Esophagus squamous epithelium (tissue), 4 donors: ENCODE measurements around the gene SRRM2.

Experiments
- POLR2A ChIP-seq, 4 donors: fragments of 450-650 bp; IDR thresholded peaks; one replicate each; pipeline ENCODE4 v1.6.1; 2017; ENCODE audit warnings: antibody characterized with exemption in 4 of 4, mild to moderate bottlenecking in 4 of 4, moderate library complexity in 3 of 4
- TF ChIP-seq, protein P1 (sequence below), 6 experiments: fragments of 450-650 bp in 4 of 6; fragments of 200-600 bp in 2 of 6; sonication (generic) in 2 of 6; IDR thresholded peaks; one replicate each; pipeline ENCODE4 v1.5.1; 2016 to 2019; ENCODE audit warnings: antibody characterized with exemption in 6 of 6, mild to moderate bottlenecking in 4 of 6, moderate library complexity in 4 of 6

DNA sequence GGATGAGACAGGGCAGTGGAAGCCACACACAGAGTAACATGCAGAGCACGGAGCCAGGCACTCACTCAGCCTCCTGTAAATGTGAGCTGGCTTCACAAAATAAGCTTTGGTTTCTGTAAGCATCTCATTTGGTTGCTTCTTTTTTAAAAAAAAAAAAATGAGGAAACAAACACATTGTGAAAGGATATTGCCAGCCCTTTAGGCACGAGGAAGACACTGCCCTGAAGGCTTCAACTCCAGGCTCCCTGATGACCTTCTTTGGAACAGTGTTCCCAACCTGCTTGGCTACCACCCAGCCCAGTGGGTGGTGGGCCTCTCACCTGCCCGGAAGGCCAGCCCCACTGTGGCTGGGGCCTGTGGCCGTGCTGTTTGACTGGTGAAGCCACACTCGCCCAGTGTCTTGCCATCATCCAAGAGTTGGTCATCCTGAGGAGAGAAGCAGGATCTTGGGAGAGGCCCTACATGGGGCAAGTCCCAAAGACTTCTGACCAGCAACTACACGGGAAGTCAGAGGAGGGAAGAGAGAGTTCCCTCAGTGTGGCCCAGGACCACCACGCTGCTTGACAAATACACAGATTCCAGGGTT lies 22.8 kb downstream of the SRRM2 start:
- TF ChIP-seq, protein P1, sequence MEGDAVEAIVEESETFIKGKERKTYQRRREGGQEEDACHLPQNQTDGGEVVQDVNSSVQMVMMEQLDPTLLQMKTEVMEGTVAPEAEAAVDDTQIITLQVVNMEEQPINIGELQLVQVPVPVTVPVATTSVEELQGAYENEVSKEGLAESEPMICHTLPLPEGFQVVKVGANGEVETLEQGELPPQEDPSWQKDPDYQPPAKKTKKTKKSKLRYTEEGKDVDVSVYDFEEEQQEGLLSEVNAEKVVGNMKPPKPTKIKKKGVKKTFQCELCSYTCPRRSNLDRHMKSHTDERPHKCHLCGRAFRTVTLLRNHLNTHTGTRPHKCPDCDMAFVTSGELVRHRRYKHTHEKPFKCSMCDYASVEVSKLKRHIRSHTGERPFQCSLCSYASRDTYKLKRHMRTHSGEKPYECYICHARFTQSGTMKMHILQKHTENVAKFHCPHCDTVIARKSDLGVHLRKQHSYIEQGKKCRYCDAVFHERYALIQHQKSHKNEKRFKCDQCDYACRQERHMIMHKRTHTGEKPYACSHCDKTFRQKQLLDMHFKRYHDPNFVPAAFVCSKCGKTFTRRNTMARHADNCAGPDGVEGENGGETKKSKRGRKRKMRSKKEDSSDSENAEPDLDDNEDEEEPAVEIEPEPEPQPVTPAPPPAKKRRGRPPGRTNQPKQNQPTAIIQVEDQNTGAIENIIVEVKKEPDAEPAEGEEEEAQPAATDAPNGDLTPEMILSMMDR (IDR thresholded peaks at IDR 0.05), result no peak
- TF ChIP-seq POLR2A (IDR thresholded peaks at IDR 0.05), result no peak
